GM18907 (cell line): Measurements from ENCODE around the gene TMEM161A.
"Not testable (repeated sequence)": the region's sequence is repeated elsewhere in the genome, so short reads cannot be mapped to it uniquely, and the experiment has no call there.

ENCODE experiments used
- ATAC-seq: cut with Tn5 transposase; IDR thresholded peaks from one replicate; pipeline ENCODE4 v1.9.1; 2021; ENCODE audit warnings: mild to moderate bottlenecking, moderate library complexity; ENCODE audit not compliant: unreplicated experiment

Gene TMEM161A

GRCh38 chr19:19155495-19156219 lies 17.4 kb upstream of the TMEM161A start:
- ATAC-seq, result peak; percentile 62

GRCh38 chr19:19154768-19155494 lies 16.7 kb upstream of the TMEM161A start:
- no peak for ATAC-seq

- ATAC-seq, result no peak
Observed at GRCh38 chr19:19152668-19153384, 14.5 kb upstream of the TMEM161A start.

GRCh38 chr19:19151418-19151817 lies 13.1 kb upstream of the TMEM161A start:
- ATAC-seq, result no peak

GRCh38 chr19:19149435-19149834 lies 11.2 kb upstream of the TMEM161A start:
- ATAC-seq, result no peak

- ATAC-seq, result not testable (repeated sequence)
Observed at GRCh38 chr19:19148504-19148903, 10.2 kb upstream of the TMEM161A start.

GRCh38 chr19:19147344-19147743 lies 9.1 kb upstream of the TMEM161A start:
- ATAC-seq, result no peak

GRCh38 chr19:19146865-19147264 lies 8.6 kb upstream of the TMEM161A start:
- ATAC-seq, result no peak

- ATAC-seq, result peak; percentile 53
Observed at GRCh38 chr19:19145684-19146608, 7.7 kb upstream of the TMEM161A start.

- no peak for ATAC-seq
Observed at GRCh38 chr19:19145281-19145680, 7.0 kb upstream of the TMEM161A start.

GRCh38 chr19:19142347-19142746 lies 4.1 kb upstream of the TMEM161A start:
- ATAC-seq, result no peak

- no peak for ATAC-seq
Observed at GRCh38 chr19:19140476-19140875, 2.2 kb upstream of the TMEM161A start.

GRCh38 chr19:19139876-19140229 lies 1.6 kb upstream of the TMEM161A start:
- no peak for ATAC-seq

- ATAC-seq, result no peak
Observed at GRCh38 chr19:19137556-19138108, 646 bp downstream of the TMEM161A start.

- ATAC-seq, result not testable (repeated sequence)
Observed at GRCh38 chr19:19135713-19136112, 2.6 kb downstream of the TMEM161A start.

- no peak for ATAC-seq
Observed at GRCh38 chr19:19134687-19135158, 3.6 kb downstream of the TMEM161A start.

GRCh38 chr19:19133985-19134384 lies 4.3 kb downstream of the TMEM161A start:
- no peak for ATAC-seq

GRCh38 chr19:19132912-19133311 lies 5.4 kb downstream of the TMEM161A start:
- ATAC-seq, result no peak

- ATAC-seq, result no peak
Observed at GRCh38 chr19:19131989-19132388, 6.3 kb downstream of the TMEM161A start.

GRCh38 chr19:19126102-19126501 lies 12.2 kb downstream of the TMEM161A start:
- no peak for ATAC-seq
